ENCODE measurements around the gene ATP4B. TPM values are rescaled to one million over a fixed set of nuclear protein-coding genes. Genes with fewer than 3 reads are reported as not detected.

The ATP4B gene
- total RNA-seq, 1 experiment from 2014 or later = not detected

- H3K27me3 ChIP-seq (ENCODE audit: insufficient read depth, low read length) = no peaks in the 10 kb centered on the region
- H3K27me3 Mint-ChIP-seq (ENCODE audit: low read depth) = no peaks in the 10 kb centered on the region; the same call in 1 of the 2 replicates
These were observed 3.8 kb downstream of the ATP4B start for GRCh38 chr13:113654175-113654560.

More at GRCh38 chr13:113654175-113654560, 3.8 kb downstream of the ATP4B start:
- WGBS (ENCODE audit: extremely low coverage, insufficient read length, low lambda C conversion rate) = no CpG with 5 or more reads among the region's 9 CpGs
- no peak overlapping the region for H3K56ac ChIP-seq (ENCODE audit: insufficient read length, low read depth, low read length)
- H2BK20ac ChIP-seq (ENCODE audit: low read depth, low read length, poor library complexity, severe bottlenecking) = no peak overlapping the region
- H3K14ac ChIP-seq (ENCODE audit: insufficient read depth, low read length) = no peak overlapping the region
- no peaks in the 10 kb centered on the region for H3K79me2 ChIP-seq (ENCODE audit: insufficient read depth, low read length)
- no peak overlapping the region for H2AK5ac ChIP-seq (ENCODE audit: insufficient read length, low read length)
- H3K27ac Mint-ChIP-seq = no peak overlapping the region; a peak in 2 of 7 replicates
- H3K23me2 ChIP-seq (ENCODE audit: insufficient read length, low read depth, low read length, poor library complexity, severe bottlenecking) = no peaks in the 10 kb centered on the region
- no peak overlapping the region for H3K27ac ChIP-seq (ENCODE audit: insufficient read length, low read depth, low read length)
- H2BK120ac ChIP-seq (ENCODE audit: low read depth, low read length, poor library complexity, severe bottlenecking) = no peak overlapping the region
- no peak overlapping the region for H2BK5ac ChIP-seq (ENCODE audit: insufficient read length, low read length)
- no peak overlapping the region for H4K8ac ChIP-seq (replicated peaks; ENCODE audit: insufficient read length, low read depth, low read length)
- H3K9me3 ChIP-seq (ENCODE audit: control insufficient read depth, low read depth, low read length) = no peaks in the 10 kb centered on the region
- H3K4me1 ChIP-seq (ENCODE audit: insufficient read depth, low read length) = no peaks in the 10 kb centered on the region
- no peak overlapping the region for H2AFZ ChIP-seq (ENCODE audit: low read length)
- H3K4me1 Mint-ChIP-seq = peaks cover 7% of the 10 kb centered on the region in 2 experiments
- H3T11ph ChIP-seq (ENCODE audit: low read length) = no peak overlapping the region
- no peak overlapping the region for H3K4ac ChIP-seq (ENCODE audit: low read depth, low read length)
- no peak for TF ChIP-seq CTCF (conservative IDR thresholded peaks at IDR 0.05)
- H3K9me3 Mint-ChIP-seq = no peaks in the 10 kb centered on the region
- no peak overlapping the region for H3K23ac ChIP-seq (ENCODE audit: insufficient read length, low read depth, low read length)
- H4K91ac ChIP-seq (ENCODE audit: insufficient read length, low read depth, low read length) = no peak overlapping the region
- DNase-seq = no peak
- no peak overlapping the region for H2BK12ac ChIP-seq (ENCODE audit: insufficient read length, low read depth, low read length)
- H2BK15ac ChIP-seq (ENCODE audit: low read depth, low read length) = no peak overlapping the region
- H3K79me1 ChIP-seq (ENCODE audit: insufficient read depth, low read depth, low read length, poor library complexity, severe bottlenecking) = no peaks in the 10 kb centered on the region
- no peaks in the 10 kb centered on the region for H4K20me1 ChIP-seq (ENCODE audit: control insufficient read depth, insufficient read depth, insufficient read length)
- H3K4me2 ChIP-seq (ENCODE audit: insufficient read depth, insufficient read length, low read length) = no peak overlapping the region
- peaks cover 0 to 4% (median 3%) of the 10 kb centered on the region in 3 experiments; a peak in 2 of 7 replicates for H3K36me3 Mint-ChIP-seq (ENCODE audit: insufficient read depth in 1 of 3, low read depth in 3 of 3)
- no peak overlapping the region for H4K5ac ChIP-seq (ENCODE audit: insufficient read length, low read depth, low read length)
- H3K18ac ChIP-seq (ENCODE audit: insufficient read length, low read depth, low read length) = no peak overlapping the region
- no peak overlapping the region for H3K4me3 Mint-ChIP-seq
- H3K9ac ChIP-seq (ENCODE audit: extremely low read depth, insufficient read length, low read length) = no peak overlapping the region

Measured in H9 (cell line).